Astrocyte (in vitro differentiated cells and primary cell): ENCODE data around the gene IRGQ. TPM values are rescaled to one million over a fixed set of nuclear protein-coding genes. Genes with fewer than 3 reads are reported as not detected.
"Not testable (repeated sequence)": the region's sequence is repeated elsewhere in the genome, so short reads cannot be mapped to it uniquely, and the experiment has no call there.

Source experiments
- DNase-seq: peaks from one replicate; pipeline ENCODE4 v3.0.0-alpha.2; 2010; ENCODE audit warnings: low read depth
- FAIRE-seq: peaks from 2 replicates; lab custom pipeline; 2011; peaks lifted over from hg19 to GRCh38; lab: Jason Lieb, UNC
- H2AFZ ChIP-seq: 2 replicates; pipeline ENCODE4 v1.6.0; 2012; ENCODE audit warnings: low read depth, low read length, inconsistent platforms
- H3K27ac ChIP-seq: 2 replicates; pipeline ENCODE4 v1.5.1; 2011; ENCODE audit warnings: low read depth, low read length, inconsistent platforms
- H3K27me3 ChIP-seq: 2 replicates; pipeline ENCODE4 v1.6.0; 2011; ENCODE audit warnings: low read length, inconsistent platforms; ENCODE audit not compliant: insufficient read depth
- H3K36me3 ChIP-seq: 2 replicates; pipeline ENCODE4 v1.5.1; 2011; ENCODE audit warnings: low read length, inconsistent platforms; ENCODE audit not compliant: insufficient read depth
- H3K4me1 ChIP-seq: 2 replicates; pipeline ENCODE4 v1.5.1; 2011; ENCODE audit warnings: low read length, inconsistent platforms; ENCODE audit not compliant: insufficient read depth
- H3K4me2 ChIP-seq: 2 replicates; pipeline ENCODE4 v1.6.0; 2012; ENCODE audit warnings: low read length, inconsistent platforms
- H3K4me3 ChIP-seq: 2 replicates; pipeline ENCODE4 v1.5.1; 2011; ENCODE audit warnings: low read depth, mild to moderate bottlenecking, low read length, inconsistent platforms; ENCODE audit not compliant: insufficient read depth
- H3K79me2 ChIP-seq: 2 replicates; pipeline ENCODE4 v1.6.0; 2012; ENCODE audit warnings: mild to moderate bottlenecking, low read length, inconsistent platforms; ENCODE audit not compliant: insufficient read depth
- H3K9ac ChIP-seq: 2 replicates; pipeline ENCODE4 v1.6.0; 2012; ENCODE audit warnings: mild to moderate bottlenecking, low read length, inconsistent platforms
- H3K9me3 ChIP-seq: 2 replicates; pipeline ENCODE4 v1.5.1; 2012; ENCODE audit warnings: low read depth, mild to moderate bottlenecking, low read length, inconsistent platforms; ENCODE audit not compliant: insufficient read depth
- H4K20me1 ChIP-seq: 2 replicates; pipeline ENCODE4 v1.6.0; 2012; ENCODE audit warnings: low read length, inconsistent platforms; ENCODE audit not compliant: insufficient read depth
- H3K27ac Mint-ChIP-seq: one replicate; pipeline ENCODE4 v1.8.0; 2021; ENCODE audit warnings: mild to moderate bottlenecking, mixed read lengths; ENCODE audit not compliant: unreplicated experiment
- H3K27me3 Mint-ChIP-seq: one replicate; pipeline ENCODE4 v1.8.0; 2021; ENCODE audit warnings: low read depth, mixed read lengths; ENCODE audit not compliant: unreplicated experiment
- H3K36me3 Mint-ChIP-seq: one replicate; pipeline ENCODE4 v1.8.0; 2021; ENCODE audit warnings: low read depth, mixed read lengths; ENCODE audit not compliant: unreplicated experiment
- H3K4me1 Mint-ChIP-seq: one replicate; pipeline ENCODE4 v1.8.0; 2021; ENCODE audit warnings: low read depth, mixed read lengths; ENCODE audit not compliant: unreplicated experiment
- H3K4me3 Mint-ChIP-seq: one replicate; pipeline ENCODE4 v1.8.0; 2021; ENCODE audit warnings: mild to moderate bottlenecking, moderate library complexity, mixed read lengths; ENCODE audit not compliant: unreplicated experiment
- H3K9me3 Mint-ChIP-seq: one replicate; pipeline ENCODE4 v1.8.0; 2021; ENCODE audit warnings: mild to moderate bottlenecking, mixed read lengths; ENCODE audit not compliant: unreplicated experiment
- CTCF ChIP-seq: IDR thresholded peaks from 2 replicates; pipeline ENCODE4 v1.5.1; 2011; ENCODE audit warnings: low read depth, mild to moderate bottlenecking, inconsistent platforms, low read length, moderate library complexity; ENCODE audit not compliant: insufficient read depth
- EZH2 ChIP-seq: IDR thresholded peaks from 2 replicates; pipeline ENCODE4 v1.6.1; 2012; ENCODE audit warnings: mild to moderate bottlenecking, low read length, inconsistent platforms; ENCODE audit not compliant: insufficient read depth
- total RNA-seq: library from RNA; stranded (reverse); gene quantifications from 2 replicates; pipeline ENCODE4 v1.2.1, GENCODE V29; 2021

Gene IRGQ
- total RNA-seq, 1 donor from 2014 or later: 60.7 TPM

GRCh38 chr19:43606569-43607229 lies 10.8 kb upstream of the IRGQ start:
- Histone ChIP-seq H3K4me2 (no peak overlapping the region), H3K79me2 (peaks cover 31% of the 10 kb centered on the region), H3K27ac (no peak overlapping the region), H3K4me3 (no peak overlapping the region), H2AFZ (no peak overlapping the region), H4K20me1 (peaks cover 31% of the 10 kb centered on the region), H3K27me3 (no peaks in the 10 kb centered on the region), H3K4me1 (peaks cover 13% of the 10 kb centered on the region), H3K9ac (no peak overlapping the region), H3K9me3 (no peaks in the 10 kb centered on the region), H3K36me3 (no peaks in the 10 kb centered on the region)
- peaks cover 6% of the 10 kb centered on the region for H3K4me1 Mint-ChIP-seq
- H3K27ac Mint-ChIP-seq: no peak overlapping the region
- no peaks in the 10 kb centered on the region for H3K9me3 Mint-ChIP-seq
- peaks cover 14% of the 10 kb centered on the region for H3K36me3 Mint-ChIP-seq
- FAIRE-seq (no peak), DNase-seq (no peak)
- H3K4me3 Mint-ChIP-seq: no peak overlapping the region
- no peaks in the 10 kb centered on the region for H3K27me3 Mint-ChIP-seq
- TF ChIP-seq CTCF: no peak
- no peak for TF ChIP-seq EZH2

GRCh38 chr19:43605875-43606568 lies 10.1 kb upstream of the IRGQ start:
- FAIRE-seq (no peak), DNase-seq (no peak)
- Mint-ChIP-seq H3K27me3 (no peaks in the 10 kb centered on the region), H3K27ac (no peak overlapping the region), H3K4me3 (no peak overlapping the region), H3K9me3 (no peaks in the 10 kb centered on the region), H3K36me3 (peaks cover 10% of the 10 kb centered on the region), H3K4me1 (peaks cover 6% of the 10 kb centered on the region)
- H2AFZ ChIP-seq: no peak overlapping the region
- peaks cover 11% of the 10 kb centered on the region for H3K4me1 ChIP-seq
- H3K79me2 ChIP-seq: peaks cover 26% of the 10 kb centered on the region
- no peak overlapping the region for H3K27ac ChIP-seq
- no peak overlapping the region for H3K4me2 ChIP-seq
- peaks cover 26% of the 10 kb centered on the region for H4K20me1 ChIP-seq
- no peaks in the 10 kb centered on the region for H3K9me3 ChIP-seq
- H3K9ac ChIP-seq: no peak overlapping the region
- no peaks in the 10 kb centered on the region for H3K36me3 ChIP-seq
- no peaks in the 10 kb centered on the region for H3K27me3 ChIP-seq
- H3K4me3 ChIP-seq: no peak overlapping the region
- TF ChIP-seq CTCF (no peak), EZH2 (no peak)

- H3K9ac ChIP-seq, FAIRE-seq, H3K36me3 ChIP-seq, H3K27ac ChIP-seq, H3K4me3 ChIP-seq, H3K9me3 Mint-ChIP-seq, H3K27me3 Mint-ChIP-seq, H3K4me3 Mint-ChIP-seq, H3K27ac Mint-ChIP-seq, H2AFZ ChIP-seq, H3K27me3 ChIP-seq, H3K4me2 ChIP-seq, H4K20me1 ChIP-seq, H3K9me3 ChIP-seq, DNase-seq, H3K36me3 Mint-ChIP-seq: not testable (repeated sequence)
- H3K4me1 Mint-ChIP-seq: peaks cover 13% of the 10 kb centered on the region
- peaks cover 38% of the 10 kb centered on the region for H3K79me2 ChIP-seq
- H3K4me1 ChIP-seq: peaks cover 16% of the 10 kb centered on the region
These were observed 4.4 kb upstream of the IRGQ start for GRCh38 chr19:43600326-43600725.
